Osteocyte (in vitro differentiated cells): Measurements from ENCODE around the gene AK9. TPM values are rescaled to one million over a fixed set of nuclear protein-coding genes. Genes with fewer than 3 reads are reported as not detected.

ENCODE experiments used
- DNase-seq: peaks from one replicate; pipeline ENCODE4 v3.0.0; 2021; ENCODE audit warnings: mixed read lengths; ENCODE audit not compliant: unreplicated experiment; ENCODE audit errors: extremely low spot score
- H3K27ac Mint-ChIP-seq: one replicate; pipeline ENCODE4 v1.8.0; 2021; ENCODE audit warnings: mild to moderate bottlenecking, mixed read lengths; ENCODE audit not compliant: unreplicated experiment
- H3K27me3 Mint-ChIP-seq: one replicate; pipeline ENCODE4 v1.8.0; 2021; ENCODE audit warnings: mixed read lengths; ENCODE audit not compliant: unreplicated experiment
- H3K36me3 Mint-ChIP-seq: one replicate; pipeline ENCODE4 v1.8.0; 2021; ENCODE audit warnings: mixed read lengths; ENCODE audit not compliant: unreplicated experiment
- H3K4me1 Mint-ChIP-seq: one replicate; pipeline ENCODE4 v1.8.0; 2021; ENCODE audit warnings: mixed read lengths; ENCODE audit not compliant: unreplicated experiment
- H3K4me3 Mint-ChIP-seq: one replicate; pipeline ENCODE4 v1.8.0; 2021; ENCODE audit warnings: mild to moderate bottlenecking, moderate library complexity, mixed read lengths; ENCODE audit not compliant: unreplicated experiment
- H3K9me3 Mint-ChIP-seq: one replicate; pipeline ENCODE4 v1.8.0; 2021; ENCODE audit warnings: mixed read lengths; ENCODE audit not compliant: unreplicated experiment
- CTCF ChIP-seq: fragments of 200-600 bp; sonication (generic); IDR thresholded peaks from 2 replicates; pipeline ENCODE4 v1.5.0; 2021; ENCODE audit warnings: antibody characterized with exemption, mild to moderate bottlenecking, moderate library complexity
- total RNA-seq: library from RNA; stranded (reverse); gene quantifications from 2 replicates; pipeline ENCODE4 v1.2.1, GENCODE V29; 2021

The AK9 gene
- total RNA-seq, 1 donor from 2014 or later = 5.3 TPM

DNA sequence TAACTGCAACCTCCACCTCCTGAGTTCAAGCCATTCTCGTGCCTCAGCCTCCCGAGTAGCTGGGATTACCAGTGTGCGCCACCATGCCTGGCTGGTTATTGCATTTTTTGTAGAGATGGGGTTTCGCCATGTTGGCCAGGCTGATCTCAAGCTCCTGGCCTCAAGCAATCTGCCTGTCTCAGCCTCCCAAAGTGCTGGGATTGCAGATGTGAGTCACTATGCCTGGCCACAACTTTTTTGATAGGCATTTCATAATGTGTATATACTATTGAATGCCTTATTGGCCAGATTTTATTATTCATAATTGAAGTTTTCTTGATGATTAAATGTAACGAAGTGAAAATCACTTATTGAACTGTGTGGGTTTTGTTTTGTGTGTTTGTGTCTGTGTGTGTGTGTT, 28.0 kb upstream of the AK9 start:
- no peaks in the 10 kb centered on the region for H3K27me3 Mint-ChIP-seq
- no peak overlapping the region for H3K27ac Mint-ChIP-seq
- no peak overlapping the region for H3K4me3 Mint-ChIP-seq
- H3K9me3 Mint-ChIP-seq = no peaks in the 10 kb centered on the region
- peaks cover 14% of the 10 kb centered on the region for H3K36me3 Mint-ChIP-seq
- H3K4me1 Mint-ChIP-seq = peaks cover 32% of the 10 kb centered on the region
- DNase-seq = no peak
- TF ChIP-seq CTCF = no peak

GRCh38 chr6:109717971-109718370, 27.0 kb upstream of the AK9 start:
- Mint-ChIP-seq H3K4me3 (no peak overlapping the region), H3K27me3 (no peaks in the 10 kb centered on the region), H3K36me3 (peaks cover 9% of the 10 kb centered on the region)

DNA sequence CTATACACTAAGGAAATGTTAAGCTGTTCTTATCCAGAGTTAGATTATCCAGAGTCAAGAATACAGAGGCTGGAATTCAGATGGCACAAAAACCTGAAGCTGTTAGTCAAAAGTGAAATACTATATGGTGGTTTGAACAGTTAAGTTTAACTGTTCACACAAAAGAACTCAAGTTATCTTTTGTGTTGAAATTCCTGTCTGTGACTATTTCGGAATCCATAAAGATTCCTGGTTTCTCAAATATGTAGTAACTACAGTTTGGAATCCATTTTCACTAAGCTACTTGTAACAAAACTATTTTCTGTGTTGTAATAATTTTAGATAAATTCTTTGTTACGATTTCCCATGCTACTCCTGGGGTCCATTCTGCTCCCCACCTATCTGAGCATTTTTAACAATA, 24.6 kb upstream of the AK9 start:
- no peaks in the 10 kb centered on the region for H3K27me3 Mint-ChIP-seq
- DNase-seq = no peak
- H3K27ac Mint-ChIP-seq = no peak overlapping the region
- H3K9me3 Mint-ChIP-seq = peaks cover 3% of the 10 kb centered on the region
- H3K4me3 Mint-ChIP-seq = no peak overlapping the region
- no peak for TF ChIP-seq CTCF
- H3K4me1 Mint-ChIP-seq = peaks cover 14% of the 10 kb centered on the region
- H3K36me3 Mint-ChIP-seq = peaks cover 6% of the 10 kb centered on the region

More at GRCh38 chr6:109717971-109718370, 27.0 kb upstream of the AK9 start:
- no peak for TF ChIP-seq CTCF
- H3K9me3 Mint-ChIP-seq = no peaks in the 10 kb centered on the region
- H3K27ac Mint-ChIP-seq = no peak overlapping the region
- H3K4me1 Mint-ChIP-seq = peaks cover 26% of the 10 kb centered on the region
- no peak for DNase-seq

DNA sequence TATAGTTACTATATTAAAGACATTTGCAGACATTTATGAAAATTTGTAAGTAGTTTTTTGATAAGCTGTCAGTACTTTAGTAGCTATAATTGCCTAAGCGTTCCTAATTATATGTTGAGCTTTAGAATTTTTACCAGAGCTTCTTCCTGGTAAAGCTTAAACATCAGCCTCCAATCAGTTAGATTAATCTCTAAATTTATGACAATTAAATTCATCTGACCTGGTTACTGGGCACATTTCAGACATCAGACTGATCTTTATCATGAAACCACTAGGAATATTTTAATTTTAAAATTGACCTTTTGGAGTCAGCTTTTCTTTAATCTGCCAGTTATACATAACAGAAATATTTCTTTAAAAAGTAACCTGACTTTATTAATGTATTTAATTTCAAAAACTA, 23.6 kb upstream of the AK9 start:
- TF ChIP-seq CTCF = no peak
- Mint-ChIP-seq H3K27ac (no peak overlapping the region), H3K9me3 (peaks cover 13% of the 10 kb centered on the region), H3K4me1 (peaks cover 5% of the 10 kb centered on the region), H3K4me3 (no peak overlapping the region), H3K27me3 (no peaks in the 10 kb centered on the region), H3K36me3 (peaks cover 4% of the 10 kb centered on the region)
- DNase-seq = no peak

DNA sequence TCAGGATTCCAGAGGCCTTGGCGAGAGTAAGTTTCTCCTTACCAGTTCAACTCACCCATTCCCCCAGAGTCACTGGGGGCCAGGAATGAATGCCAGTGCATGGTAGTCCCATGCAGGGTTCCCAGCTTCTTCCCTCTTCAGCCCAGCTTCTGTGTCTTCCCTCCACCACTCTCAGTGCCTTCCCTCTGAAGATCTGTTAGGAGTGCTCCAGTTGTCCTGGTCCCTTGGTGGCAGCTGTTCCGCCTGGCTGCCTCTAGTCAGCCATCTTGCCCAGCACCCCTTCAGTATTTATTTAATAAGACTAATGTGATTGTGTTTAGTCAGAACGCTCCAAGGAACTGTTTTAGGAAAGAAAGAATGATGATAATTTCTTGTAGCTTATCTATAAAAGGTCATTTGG, 23.2 kb upstream of the AK9 start:
- TF ChIP-seq CTCF = no peak
- H3K4me1 Mint-ChIP-seq = peaks cover 4% of the 10 kb centered on the region
- H3K4me3 Mint-ChIP-seq = no peak overlapping the region
- H3K27me3 Mint-ChIP-seq = no peaks in the 10 kb centered on the region
- DNase-seq = no peak
- H3K36me3 Mint-ChIP-seq = peaks cover 2% of the 10 kb centered on the region
- no peak overlapping the region for H3K27ac Mint-ChIP-seq
- peaks cover 15% of the 10 kb centered on the region for H3K9me3 Mint-ChIP-seq
